ENCODE data around the gene FBF1.
"Not testable (repeated sequence)": the region's sequence is repeated elsewhere in the genome, so short reads cannot be mapped to it uniquely, and the experiment has no call there.

GRCh38 chr17:75885860-75886259 is 55.0 kb downstream of the FBF1 start:
- TF ChIP-seq, protein P1, sequence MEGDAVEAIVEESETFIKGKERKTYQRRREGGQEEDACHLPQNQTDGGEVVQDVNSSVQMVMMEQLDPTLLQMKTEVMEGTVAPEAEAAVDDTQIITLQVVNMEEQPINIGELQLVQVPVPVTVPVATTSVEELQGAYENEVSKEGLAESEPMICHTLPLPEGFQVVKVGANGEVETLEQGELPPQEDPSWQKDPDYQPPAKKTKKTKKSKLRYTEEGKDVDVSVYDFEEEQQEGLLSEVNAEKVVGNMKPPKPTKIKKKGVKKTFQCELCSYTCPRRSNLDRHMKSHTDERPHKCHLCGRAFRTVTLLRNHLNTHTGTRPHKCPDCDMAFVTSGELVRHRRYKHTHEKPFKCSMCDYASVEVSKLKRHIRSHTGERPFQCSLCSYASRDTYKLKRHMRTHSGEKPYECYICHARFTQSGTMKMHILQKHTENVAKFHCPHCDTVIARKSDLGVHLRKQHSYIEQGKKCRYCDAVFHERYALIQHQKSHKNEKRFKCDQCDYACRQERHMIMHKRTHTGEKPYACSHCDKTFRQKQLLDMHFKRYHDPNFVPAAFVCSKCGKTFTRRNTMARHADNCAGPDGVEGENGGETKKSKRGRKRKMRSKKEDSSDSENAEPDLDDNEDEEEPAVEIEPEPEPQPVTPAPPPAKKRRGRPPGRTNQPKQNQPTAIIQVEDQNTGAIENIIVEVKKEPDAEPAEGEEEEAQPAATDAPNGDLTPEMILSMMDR (IDR thresholded peaks at IDR 0.05; ENCODE audit: poor library complexity, severe bottlenecking) = not testable (repeated sequence)
- TF ChIP-seq EZH2 (IDR thresholded peaks at IDR 0.05; ENCODE audit: borderline replicate concordance, insufficient read depth, low read length, poor library complexity, severe bottlenecking); POLR2AphosphoS5 (IDR thresholded peaks at IDR 0.05); EP300 (conservative IDR thresholded peaks at IDR 0.05; ENCODE audit: poor library complexity, severe bottlenecking); SMC3 (conservative IDR thresholded peaks at IDR 0.05; ENCODE audit: poor library complexity); MXI1 (conservative IDR thresholded peaks at IDR 0.05; ENCODE audit: poor library complexity, severe bottlenecking): not testable (repeated sequence)
